ENCODE results near the gene ERLIN1.

ERLIN1 gene

GRCh38 chr10:100114976-100115770 lies 70.7 kb downstream of the ERLIN1 start:
- no peak overlapping the region for H3K4me3 ChIP-seq (ENCODE audit: low read length)
- TF ChIP-seq CTCF (IDR thresholded peaks at IDR 0.05; ENCODE audit: insufficient read depth, low read depth, low read length, missing control alignments) = no peak
- DNase-seq (ENCODE audit: low read depth) = no peak

GRCh38 chr10:100114460-100114859 lies 71.4 kb downstream of the ERLIN1 start:
- TF ChIP-seq CTCF (IDR thresholded peaks at IDR 0.05; ENCODE audit: insufficient read depth, low read depth, low read length, missing control alignments) = no peak
- no peak for DNase-seq (ENCODE audit: low read depth)
- no peak overlapping the region for H3K4me3 ChIP-seq (ENCODE audit: low read length)

GRCh38 chr10:100109670-100110069 lies 76.2 kb downstream of the ERLIN1 start:
- no peak for TF ChIP-seq CTCF (IDR thresholded peaks at IDR 0.05; ENCODE audit: insufficient read depth, low read depth, low read length, missing control alignments)
- no peak for DNase-seq (ENCODE audit: low read depth)
- H3K4me3 ChIP-seq (ENCODE audit: low read length) = no peak overlapping the region

GRCh38 chr10:100106865-100107264 lies 79.0 kb downstream of the ERLIN1 start:
- no peak for DNase-seq (ENCODE audit: low read depth)
- H3K4me3 ChIP-seq (ENCODE audit: low read length) = no peak overlapping the region
- no peak for TF ChIP-seq CTCF (IDR thresholded peaks at IDR 0.05; ENCODE audit: insufficient read depth, low read depth, low read length, missing control alignments)

- TF ChIP-seq CTCF (IDR thresholded peaks at IDR 0.05; ENCODE audit: insufficient read depth, low read depth, low read length, missing control alignments) = no peak
- peak; percentile 54 for DNase-seq (ENCODE audit: low read depth)
- H3K4me3 ChIP-seq (ENCODE audit: low read length) = no peak overlapping the region
These were observed 81.5 kb downstream of the ERLIN1 start for GRCh38 chr10:100104300-100104699.

- peak; percentile 58 for DNase-seq (ENCODE audit: low read depth)
- no peak overlapping the region for H3K4me3 ChIP-seq (ENCODE audit: low read length)
- no peak for TF ChIP-seq CTCF (IDR thresholded peaks at IDR 0.05; ENCODE audit: insufficient read depth, low read depth, low read length, missing control alignments)
These were observed 82.2 kb downstream of the ERLIN1 start for GRCh38 chr10:100103581-100103980.
